Measurements from ENCODE around the gene MT2A.

MT2A gene

GRCh38 chr16:56608043-56608875 lies at the start of gene MT2A:
Gene MT2A (plus strand): TSS chr16:56608584. CDS start chr16:56608656, 72 bp downstream.
- no peak for TF ChIP-seq CTCF (conservative IDR thresholded peaks at IDR 0.05; ENCODE audit: low read depth, low read length)
- DNase-seq (ENCODE audit: low read depth), result peak; percentile 99
- peak within 1 kb of the TSS; percentile 87 for H3K4me3 ChIP-seq (ENCODE audit: low read depth, low read length)

- DNase-seq (ENCODE audit: low read depth), result no peak
- no peak overlapping the region for H3K4me3 ChIP-seq (ENCODE audit: low read depth, low read length)
- TF ChIP-seq CTCF (conservative IDR thresholded peaks at IDR 0.05; ENCODE audit: low read depth, low read length), result no peak
Measured at GRCh38 chr16:56559109-56559508, 49.3 kb upstream of the MT2A start.

- no peak overlapping the region for H3K4me3 ChIP-seq (ENCODE audit: low read depth, low read length)
- no peak for TF ChIP-seq CTCF (conservative IDR thresholded peaks at IDR 0.05; ENCODE audit: low read depth, low read length)
- no peak for DNase-seq (ENCODE audit: low read depth)
Measured at GRCh38 chr16:56560447-56560846, 47.9 kb upstream of the MT2A start.

GRCh38 chr16:56561126-56561525 lies 47.3 kb upstream of the MT2A start:
- H3K4me3 ChIP-seq (ENCODE audit: low read depth, low read length), result no peak overlapping the region
- no peak for TF ChIP-seq CTCF (conservative IDR thresholded peaks at IDR 0.05; ENCODE audit: low read depth, low read length)
- DNase-seq (ENCODE audit: low read depth), result no peak

GRCh38 chr16:56564793-56565477 lies 43.4 kb upstream of the MT2A start, which contains the start of gene MT4:
Gene MT4 (plus strand): TSS chr16:56565073. CDS start chr16:56565129, 56 bp downstream.
- no peak for DNase-seq (ENCODE audit: low read depth)
- TF ChIP-seq CTCF (conservative IDR thresholded peaks at IDR 0.05; ENCODE audit: low read depth, low read length), result no peak
- no peak within 1 kb of the TSS for H3K4me3 ChIP-seq (ENCODE audit: low read depth, low read length)

GRCh38 chr16:56569971-56570370 lies 38.4 kb upstream of the MT2A start:
- DNase-seq (ENCODE audit: low read depth), result no peak
- no peak for TF ChIP-seq CTCF (conservative IDR thresholded peaks at IDR 0.05; ENCODE audit: low read depth, low read length)
- no peak overlapping the region for H3K4me3 ChIP-seq (ENCODE audit: low read depth, low read length)

Measured in choroid plexus epithelial cell (primary cell).